ENCODE measurements around the gene SMARCB1.
A peak's percentile ranks its signal among the peaks of the same experiment; 100 is the strongest.

The SMARCB1 gene

GRCh38 chr22:23833911-23834317 is 47.1 kb downstream of the SMARCB1 start:
- TF ChIP-seq POLR2A (IDR thresholded peaks at IDR 0.05; ENCODE audit: low read depth, low read length) (no peak), TAF1 (IDR thresholded peaks at IDR 0.05; ENCODE audit: low read depth, low read length) (no peak), PAX5 (IDR thresholded peaks at IDR 0.05; ENCODE audit: insufficient read depth, low read length, severe bottlenecking) (no peak), POU2F2 (IDR thresholded peaks at IDR 0.05; ENCODE audit: low read depth, low read length) (no peak), SPI1 (IDR thresholded peaks at IDR 0.05; ENCODE audit: low read depth, low read length) (no peak), POLR2AphosphoS5 (IDR thresholded peaks at IDR 0.05; ENCODE audit: low read depth, low read length) (no peak)
- no peak for FAIRE-seq

GRCh38 chr22:23834406-23834792 is 47.6 kb downstream of the SMARCB1 start:
- no peak for FAIRE-seq
- TF ChIP-seq POU2F2 (IDR thresholded peaks at IDR 0.05; ENCODE audit: low read depth, low read length) (no peak), SPI1 (IDR thresholded peaks at IDR 0.05; ENCODE audit: low read depth, low read length) (no peak), POLR2A (IDR thresholded peaks at IDR 0.05; ENCODE audit: low read depth, low read length) (no peak), PAX5 (IDR thresholded peaks at IDR 0.05; ENCODE audit: insufficient read depth, low read length, severe bottlenecking) (no peak), TAF1 (IDR thresholded peaks at IDR 0.05; ENCODE audit: low read depth, low read length) (no peak), POLR2AphosphoS5 (IDR thresholded peaks at IDR 0.05; ENCODE audit: low read depth, low read length) (no peak)
- DNase-seq (ENCODE audit: insufficient read length, low spot score) = no peak

More at GRCh38 chr22:23833911-23834317, 47.1 kb downstream of the SMARCB1 start:
- DNase-seq (ENCODE audit: insufficient read length, low spot score) = no peak

- TF ChIP-seq POU2F2 (IDR thresholded peaks at IDR 0.05; ENCODE audit: low read depth, low read length) = no peak
- no peak for TF ChIP-seq SPI1 (IDR thresholded peaks at IDR 0.05; ENCODE audit: low read depth, low read length)
- no peak for TF ChIP-seq POLR2A (IDR thresholded peaks at IDR 0.05; ENCODE audit: low read depth, low read length)
- TF ChIP-seq PAX5 (IDR thresholded peaks at IDR 0.05; ENCODE audit: insufficient read depth, low read length, severe bottlenecking) = no peak
- no peak for TF ChIP-seq TAF1 (IDR thresholded peaks at IDR 0.05; ENCODE audit: low read depth, low read length)
- TF ChIP-seq POLR2AphosphoS5 (IDR thresholded peaks at IDR 0.05; ENCODE audit: low read depth, low read length) = 0 out of 2 replicates have a peak, but pooled peaks have one; percentile 21
- DNase-seq (ENCODE audit: insufficient read length, low spot score) (no peak), FAIRE-seq (no peak)
These were observed 48.2 kb downstream of the SMARCB1 start for GRCh38 chr22:23834793-23835483.

GRCh38 chr22:23835484-23836144 is 48.8 kb downstream of the SMARCB1 start:
- no peak for DNase-seq (ENCODE audit: insufficient read length, low spot score)
- no peak for FAIRE-seq
- no peak for TF ChIP-seq POU2F2 (IDR thresholded peaks at IDR 0.05; ENCODE audit: low read depth, low read length)
- no peak for TF ChIP-seq TAF1 (IDR thresholded peaks at IDR 0.05; ENCODE audit: low read depth, low read length)
- TF ChIP-seq POLR2A (IDR thresholded peaks at IDR 0.05; ENCODE audit: low read depth, low read length) = no peak
- TF ChIP-seq SPI1 (IDR thresholded peaks at IDR 0.05; ENCODE audit: low read depth, low read length) = no peak

GRCh38 chr22:23836281-23836680 is 49.5 kb downstream of the SMARCB1 start:
- no peak for FAIRE-seq
- TF ChIP-seq POLR2A (IDR thresholded peaks at IDR 0.05; ENCODE audit: low read depth, low read length) = no peak
- TF ChIP-seq SPI1 (IDR thresholded peaks at IDR 0.05; ENCODE audit: low read depth, low read length) = no peak
- TF ChIP-seq POU2F2 (IDR thresholded peaks at IDR 0.05; ENCODE audit: low read depth, low read length) = no peak
- no peak for TF ChIP-seq TAF1 (IDR thresholded peaks at IDR 0.05; ENCODE audit: low read depth, low read length)
- no peak for TF ChIP-seq POLR2AphosphoS5 (IDR thresholded peaks at IDR 0.05; ENCODE audit: low read depth, low read length)
- TF ChIP-seq PAX5 (IDR thresholded peaks at IDR 0.05; ENCODE audit: insufficient read depth, low read length, severe bottlenecking) = no peak
- no peak for DNase-seq (ENCODE audit: insufficient read length, low spot score)

GRCh38 chr22:23836692-23837495 is 50.1 kb downstream of the SMARCB1 start:
- TF ChIP-seq SPI1 (IDR thresholded peaks at IDR 0.05; ENCODE audit: low read depth, low read length) (no peak), POU2F2 (IDR thresholded peaks at IDR 0.05; ENCODE audit: low read depth, low read length) (no peak), TAF1 (IDR thresholded peaks at IDR 0.05; ENCODE audit: low read depth, low read length) (no peak), POLR2AphosphoS5 (IDR thresholded peaks at IDR 0.05; ENCODE audit: low read depth, low read length) (no peak), POLR2A (IDR thresholded peaks at IDR 0.05; ENCODE audit: low read depth, low read length) (no peak), PAX5 (IDR thresholded peaks at IDR 0.05; ENCODE audit: insufficient read depth, low read length, severe bottlenecking) (no peak)
- FAIRE-seq (peak; percentile 84), DNase-seq (ENCODE audit: insufficient read length, low spot score) (no peak)

GRCh38 chr22:23837496-23837859 is 50.7 kb downstream of the SMARCB1 start:
- no peak for FAIRE-seq
- TF ChIP-seq POLR2A (IDR thresholded peaks at IDR 0.05; ENCODE audit: low read depth, low read length) = no peak
- no peak for TF ChIP-seq POU2F2 (IDR thresholded peaks at IDR 0.05; ENCODE audit: low read depth, low read length)
- TF ChIP-seq PAX5 (IDR thresholded peaks at IDR 0.05; ENCODE audit: insufficient read depth, low read length, severe bottlenecking) = no peak
- no peak for TF ChIP-seq SPI1 (IDR thresholded peaks at IDR 0.05; ENCODE audit: low read depth, low read length)
- TF ChIP-seq TAF1 (IDR thresholded peaks at IDR 0.05; ENCODE audit: low read depth, low read length) = no peak
- TF ChIP-seq POLR2AphosphoS5 (IDR thresholded peaks at IDR 0.05; ENCODE audit: low read depth, low read length) = no peak
- DNase-seq (ENCODE audit: insufficient read length, low spot score) = no peak

GRCh38 chr22:23837911-23838680 is 51.3 kb downstream of the SMARCB1 start:
- FAIRE-seq = peak; percentile 16
- DNase-seq (ENCODE audit: insufficient read length, low spot score) = no peak
- TF ChIP-seq POLR2AphosphoS5 (IDR thresholded peaks at IDR 0.05; ENCODE audit: low read depth, low read length) = no peak
- TF ChIP-seq POU2F2 (IDR thresholded peaks at IDR 0.05; ENCODE audit: low read depth, low read length) = no peak
- TF ChIP-seq TAF1 (IDR thresholded peaks at IDR 0.05; ENCODE audit: low read depth, low read length) = no peak
- no peak for TF ChIP-seq PAX5 (IDR thresholded peaks at IDR 0.05; ENCODE audit: insufficient read depth, low read length, severe bottlenecking)
- no peak for TF ChIP-seq SPI1 (IDR thresholded peaks at IDR 0.05; ENCODE audit: low read depth, low read length)
- TF ChIP-seq POLR2A (IDR thresholded peaks at IDR 0.05; ENCODE audit: low read depth, low read length) = no peak
